Hematopoietic multipotent progenitor cell treated with erythropoietin and hydrocortisone succinate and interleukin-3 and kit ligand, for 6 days (in vitro differentiated cells): ENCODE data around the gene CDK14.
A peak's percentile ranks its signal among the peaks of the same experiment; 100 is the strongest.
"Not testable (repeated sequence)": the region's sequence is repeated elsewhere in the genome, so short reads cannot be mapped to it uniquely, and the experiment has no call there.

ENCODE experiments used
- DNase-seq: peaks from one replicate; pipeline ENCODE4 v3.0.0-alpha.2; 2015

The CDK14 gene

DNA sequence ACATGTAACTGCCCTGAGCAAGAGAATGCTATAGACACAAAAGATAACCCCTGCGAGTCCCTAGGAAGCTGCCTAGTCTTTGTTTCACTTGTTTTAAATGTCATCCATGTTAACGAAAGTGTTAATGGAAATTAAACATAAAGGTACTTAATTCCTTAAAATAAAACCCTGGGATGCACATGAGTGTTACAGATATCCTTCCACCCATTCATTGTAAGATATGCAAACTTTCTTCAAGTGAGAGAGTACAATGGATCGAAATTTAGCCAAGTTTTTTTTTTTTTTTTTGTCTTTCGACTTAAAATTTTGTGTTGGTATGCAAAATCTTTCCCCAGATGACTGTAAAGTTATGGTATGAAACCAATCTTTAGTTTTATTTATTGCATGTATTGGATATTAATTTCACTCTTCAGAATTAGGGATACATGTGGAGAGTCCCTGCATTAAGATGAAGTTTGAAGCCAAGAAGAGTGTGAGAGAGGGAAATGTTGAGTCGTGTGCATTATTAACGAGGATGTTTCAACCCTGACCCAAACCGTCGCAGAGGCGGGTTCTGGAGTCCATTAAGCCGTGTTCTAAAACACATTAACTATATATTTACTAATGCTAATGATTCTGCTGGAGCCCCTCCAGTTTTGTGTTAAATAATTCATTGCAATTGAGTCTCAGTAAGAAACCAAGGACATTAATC lies 1.6 kb downstream of the CDK14 start:
- DNase-seq: peak; percentile 42

GRCh38 chr7:90599038-90599437 lies 2.9 kb downstream of the CDK14 start:
- no peak for DNase-seq

DNA sequence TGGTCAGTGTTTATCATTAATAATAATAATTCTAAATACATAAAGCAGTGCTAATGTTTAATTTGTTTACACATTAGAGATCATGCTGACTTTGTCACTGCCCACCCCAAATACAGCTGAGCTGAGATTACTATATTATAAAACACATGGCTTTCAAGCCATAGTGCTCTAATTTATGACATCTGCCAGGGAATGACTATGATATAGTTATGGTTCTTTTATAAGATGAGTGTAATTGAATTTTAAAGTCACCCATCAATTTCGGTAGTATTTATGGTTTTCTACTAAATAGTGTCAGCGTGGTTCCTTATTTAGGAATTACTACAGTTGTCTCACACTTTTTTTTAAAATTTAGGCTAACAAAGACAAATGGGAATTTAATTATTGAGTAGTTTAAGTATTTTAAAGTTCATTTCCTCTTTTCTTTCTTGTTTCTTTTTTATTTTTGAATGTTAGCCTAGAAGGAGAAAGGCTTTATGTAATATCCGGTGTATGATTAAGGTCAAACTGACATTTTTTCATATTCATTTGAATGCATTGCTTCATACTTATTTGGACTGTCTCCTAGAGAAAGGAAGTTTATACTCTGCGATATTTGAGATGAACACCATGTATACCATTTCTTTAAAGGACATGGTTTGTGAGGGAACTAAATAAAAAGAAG lies 3.9 kb downstream of the CDK14 start:
- DNase-seq: peak; percentile 58

DNA sequence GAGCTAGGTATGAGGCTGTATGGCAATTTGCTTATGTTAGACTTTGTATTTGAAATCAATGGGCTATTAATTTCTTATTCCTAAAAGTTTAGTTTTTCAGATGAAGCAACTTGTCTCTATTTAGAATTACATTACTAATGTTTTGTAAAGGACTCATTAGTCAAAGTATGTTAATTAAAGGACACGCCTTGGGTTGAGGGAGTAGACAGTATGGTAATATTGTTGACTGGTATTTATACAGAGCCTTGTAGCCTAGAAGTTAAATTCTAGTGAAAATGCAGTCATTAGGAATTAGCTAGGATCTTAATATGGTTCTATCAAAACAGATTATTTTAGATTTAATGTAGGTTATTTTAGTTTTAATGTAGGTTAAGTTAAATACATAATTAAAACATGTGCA lies 6.2 kb downstream of the CDK14 start:
- DNase-seq: no peak

DNA sequence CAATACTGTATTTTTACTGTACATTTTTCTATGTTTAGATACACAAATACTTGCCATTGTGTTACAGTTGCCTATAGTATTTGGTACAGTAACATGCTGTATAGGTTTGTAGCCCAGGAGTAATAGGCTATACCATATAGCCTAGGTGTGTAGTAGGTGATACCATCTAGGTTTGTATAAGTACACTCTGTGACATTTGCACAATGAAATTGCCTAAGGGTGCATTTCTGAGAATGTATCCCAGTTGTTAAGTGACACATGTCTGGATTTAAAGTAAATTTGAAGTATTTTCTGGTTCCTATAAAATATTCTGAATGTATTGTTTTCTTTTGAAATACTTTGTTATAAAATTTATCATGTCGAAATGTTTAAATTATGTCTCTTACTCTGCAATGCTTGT lies 7.2 kb downstream of the CDK14 start:
- DNase-seq: no peak

DNA sequence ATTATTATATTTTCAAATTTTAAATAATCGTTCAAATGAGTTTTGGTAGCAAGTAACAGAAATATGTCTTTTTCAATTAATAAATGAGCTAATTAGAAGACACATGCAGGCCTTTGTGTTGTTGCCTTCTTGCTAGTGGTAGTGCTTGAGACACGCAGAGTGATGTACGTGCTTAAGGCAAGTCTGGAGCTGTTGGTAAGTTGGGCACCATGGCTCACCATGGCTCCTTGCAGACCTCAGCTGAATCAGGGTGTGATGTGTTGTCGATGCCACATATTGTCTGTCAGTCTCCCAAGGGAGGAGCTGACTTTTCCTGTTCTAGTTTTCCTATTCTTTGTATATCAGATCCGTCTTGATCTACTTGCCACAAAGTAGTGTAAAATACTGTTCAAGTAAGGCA lies 8.3 kb downstream of the CDK14 start:
- DNase-seq: no peak

GRCh38 chr7:90605055-90605454 lies 8.9 kb downstream of the CDK14 start:
- DNase-seq: no peak

GRCh38 chr7:90607196-90607595 lies 11.1 kb downstream of the CDK14 start:
- no peak for DNase-seq

GRCh38 chr7:90610105-90610504 lies 14.0 kb downstream of the CDK14 start:
- DNase-seq: no peak

DNA sequence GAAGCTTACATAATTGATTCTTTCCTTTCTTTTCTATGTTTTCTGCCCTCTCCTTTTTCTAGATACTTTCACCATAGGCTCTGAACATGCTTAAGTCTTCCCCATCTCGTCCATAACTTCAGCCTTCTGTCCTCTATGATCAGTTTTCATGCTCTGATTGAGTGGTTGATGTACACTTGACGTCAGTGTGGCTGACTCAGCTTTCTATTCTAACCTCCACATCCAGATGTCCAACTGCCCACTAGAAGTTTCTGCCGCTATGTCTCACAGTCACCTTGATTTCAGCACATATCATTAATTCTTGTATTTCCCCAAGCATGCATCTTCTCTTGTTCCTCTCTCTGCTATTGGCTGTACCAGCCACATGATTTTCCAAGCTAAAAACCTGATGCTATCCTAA lies 15.0 kb downstream of the CDK14 start:
- no peak for DNase-seq

DNA sequence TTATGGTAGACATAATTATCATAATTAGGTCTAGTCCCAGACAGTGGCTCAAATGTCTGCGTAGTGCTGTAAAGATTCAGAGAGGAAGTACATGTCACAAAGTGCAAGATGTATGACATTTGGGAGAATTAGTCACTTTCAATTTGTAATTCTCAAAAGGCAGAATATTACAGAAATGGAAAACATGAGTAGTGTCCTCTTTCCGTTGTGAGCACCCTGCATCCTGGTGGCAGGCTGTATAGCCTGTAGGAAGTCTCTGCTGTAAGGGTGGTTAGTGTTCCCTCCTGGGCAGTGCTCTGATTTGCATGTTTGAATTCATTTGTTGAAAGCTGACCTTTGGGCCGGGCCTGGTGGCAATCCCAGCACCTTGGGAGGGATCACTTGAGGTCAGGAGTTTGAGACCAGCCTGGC lies 17.0 kb downstream of the CDK14 start:
- DNase-seq: no peak

DNA sequence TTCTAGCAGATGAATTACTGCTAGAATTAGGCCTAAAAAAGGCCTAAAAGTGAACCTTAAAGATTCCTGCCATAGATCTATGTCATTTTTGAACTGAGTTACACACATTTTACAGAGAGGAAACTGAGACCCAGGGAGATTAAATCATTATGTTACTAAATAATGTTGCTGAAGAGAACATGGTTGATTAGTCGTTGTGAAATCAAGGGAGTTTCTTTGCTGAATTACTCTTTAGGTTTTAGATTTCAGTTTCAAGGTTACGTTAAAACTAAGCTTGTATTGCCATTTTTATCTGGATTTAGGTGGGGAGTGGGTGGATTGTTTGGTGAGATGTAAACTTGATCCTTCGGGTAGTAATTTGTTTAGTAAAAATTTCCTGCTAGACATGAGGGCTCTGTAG lies 21.3 kb downstream of the CDK14 start:
- no peak for DNase-seq

- no peak for DNase-seq
Observed at GRCh38 chr7:90618876-90619275, 22.8 kb downstream of the CDK14 start.

- DNase-seq: no peak
Observed at GRCh38 chr7:90621125-90621746, 25.1 kb downstream of the CDK14 start.

GRCh38 chr7:90621747-90622140 lies 25.6 kb downstream of the CDK14 start:
- DNase-seq: no peak

GRCh38 chr7:90622670-90623069 lies 26.5 kb downstream of the CDK14 start:
- DNase-seq: no peak

DNA sequence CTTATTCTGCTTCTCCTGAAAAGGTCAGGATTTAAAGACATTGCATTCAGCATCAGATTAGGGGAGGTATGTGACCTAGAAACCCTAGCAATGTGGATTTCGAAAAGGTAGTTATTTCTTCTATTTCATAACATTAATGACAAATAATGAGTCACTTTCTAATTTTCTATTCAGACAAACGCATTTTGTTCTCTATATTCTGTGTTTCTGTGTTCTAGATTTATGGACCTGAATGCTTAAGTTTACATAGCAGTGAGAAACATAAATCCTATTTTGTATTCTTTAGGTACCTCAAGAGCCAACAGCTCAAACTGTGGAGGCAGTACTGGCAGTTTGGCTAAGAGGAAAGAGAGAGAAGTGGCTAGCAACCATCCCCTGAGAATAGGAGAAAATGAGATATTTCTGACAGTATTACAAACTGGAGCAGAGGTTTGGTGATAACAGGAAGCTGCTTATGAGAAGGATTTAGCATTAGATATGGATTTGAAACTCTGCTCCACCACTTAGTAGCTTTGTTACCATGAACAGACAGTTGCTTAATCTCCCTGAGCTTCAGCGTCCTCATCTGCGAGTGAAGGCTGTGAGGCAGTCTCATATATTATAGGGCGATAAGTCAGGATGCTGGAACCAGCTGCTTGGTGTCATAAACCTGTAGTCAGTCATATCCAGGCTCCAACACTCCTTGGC lies 28.2 kb downstream of the CDK14 start:
- no peak for DNase-seq

GRCh38 chr7:90625051-90625450 lies 28.9 kb downstream of the CDK14 start:
- no peak for DNase-seq

DNA sequence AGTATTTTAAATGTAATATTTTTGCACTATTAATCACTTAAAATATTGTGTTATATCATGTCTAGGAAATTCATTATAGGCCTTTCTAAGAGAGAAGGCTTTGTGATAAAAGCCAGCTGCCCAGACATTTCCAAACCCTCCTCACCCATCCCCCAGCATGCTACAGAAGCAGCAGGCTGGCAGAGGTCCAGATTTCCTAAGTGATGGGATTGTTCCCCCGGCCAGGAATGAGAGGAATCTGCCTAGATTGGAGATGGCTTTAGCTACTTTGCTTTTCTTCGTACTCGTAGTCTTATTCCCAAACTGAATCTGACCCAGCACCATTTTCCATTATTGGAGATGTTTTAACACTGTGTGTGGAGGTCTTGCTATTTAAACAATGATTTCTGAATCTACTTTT lies 29.4 kb downstream of the CDK14 start:
- DNase-seq: no peak

DNA sequence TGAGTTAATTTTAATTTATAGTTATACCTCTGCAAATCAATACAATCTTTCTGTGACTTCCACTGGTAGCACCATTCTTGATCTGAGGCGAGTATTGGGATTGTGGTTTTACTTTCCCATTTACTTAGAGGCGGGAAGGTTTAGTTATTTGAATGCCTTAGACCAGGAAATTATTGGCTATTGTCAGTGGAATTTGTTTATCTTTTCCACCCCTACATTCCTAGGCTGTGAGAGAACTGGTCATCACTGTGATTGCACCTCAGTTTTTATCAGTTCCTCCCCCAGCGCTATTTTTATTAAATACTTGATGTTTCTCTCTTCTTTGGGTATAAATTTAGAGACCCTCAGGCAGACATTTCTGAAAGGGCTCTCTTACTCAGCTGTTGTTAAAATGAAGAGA lies 29.9 kb downstream of the CDK14 start:
- DNase-seq: no peak

- peak; percentile 84 for DNase-seq
Observed at GRCh38 chr7:90629297-90629918, 33.3 kb downstream of the CDK14 start.

- DNase-seq: no peak
Observed at GRCh38 chr7:90631502-90631901, 35.4 kb downstream of the CDK14 start.

DNA sequence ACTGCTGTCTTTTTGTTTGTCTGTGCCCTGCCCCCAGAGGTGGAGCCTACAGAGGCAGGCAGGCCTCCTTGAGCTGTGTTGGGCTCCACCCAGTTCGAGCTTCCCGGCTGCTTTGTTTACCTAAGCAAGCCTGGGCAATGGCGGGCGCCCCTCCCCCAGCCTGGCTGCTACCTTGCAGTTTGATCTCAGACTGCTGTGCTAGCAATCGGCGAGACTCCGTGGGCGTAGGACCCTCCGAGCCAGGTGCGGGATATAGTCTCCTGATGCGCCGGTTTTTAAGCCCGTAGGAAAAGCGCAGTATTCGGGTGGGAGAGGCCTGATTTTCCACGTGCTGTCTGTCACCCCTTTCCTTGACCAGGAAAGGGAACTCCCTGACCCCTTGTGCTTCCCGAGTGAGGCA lies 43.6 kb downstream of the CDK14 start:
- DNase-seq: not testable (repeated sequence)
